Measurements from ENCODE around the gene PLP2. TPM values are rescaled to one million over a fixed set of nuclear protein-coding genes. Genes with fewer than 3 reads are reported as not detected.

PLP2 gene
- total RNA-seq, 2 donors from 2014 or later, result 19.4 to 30.1 TPM

DNA sequence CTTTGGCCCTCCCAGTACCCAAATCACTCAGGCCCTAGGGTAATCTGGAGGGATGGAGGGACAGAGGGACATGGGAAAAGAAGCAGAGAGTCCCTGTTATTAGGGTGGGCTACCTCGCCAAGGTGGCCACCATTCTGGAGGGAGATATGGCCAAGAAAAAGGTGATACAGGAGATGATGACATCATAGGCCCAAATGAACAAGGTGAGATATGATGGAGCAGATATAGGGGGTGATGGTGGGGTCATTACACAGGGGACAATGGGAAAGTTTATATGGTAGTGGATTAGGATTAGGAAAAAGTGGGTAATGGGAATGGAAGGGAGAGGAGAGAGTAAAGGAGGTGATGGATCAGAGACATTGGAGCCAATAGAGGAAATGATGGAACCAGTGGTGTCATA is 41.2 kb downstream of the PLP2 start:
- Histone ChIP-seq H3K27me3 (no peaks in the 10 kb centered on the region), H3K27ac (no peak overlapping the region), H3K4me1 (no peaks in the 10 kb centered on the region), H3K36me3 (replicated peaks in 1 of 2; ENCODE audit: insufficient read depth in 1 of 2, low read depth in 2 of 2) (no peaks in the 10 kb centered on the region), H3K9me3 (no peaks in the 10 kb centered on the region), H3K4me3 (no peak overlapping the region)
- intact Hi-C loops (cut with DNase I), result no loop called here
- ATAC-seq (no peak), DNase-seq (no peak)
- TF ChIP-seq POLR2A (IDR thresholded peaks at IDR 0.05), result no peak
- TF ChIP-seq, protein P1, sequence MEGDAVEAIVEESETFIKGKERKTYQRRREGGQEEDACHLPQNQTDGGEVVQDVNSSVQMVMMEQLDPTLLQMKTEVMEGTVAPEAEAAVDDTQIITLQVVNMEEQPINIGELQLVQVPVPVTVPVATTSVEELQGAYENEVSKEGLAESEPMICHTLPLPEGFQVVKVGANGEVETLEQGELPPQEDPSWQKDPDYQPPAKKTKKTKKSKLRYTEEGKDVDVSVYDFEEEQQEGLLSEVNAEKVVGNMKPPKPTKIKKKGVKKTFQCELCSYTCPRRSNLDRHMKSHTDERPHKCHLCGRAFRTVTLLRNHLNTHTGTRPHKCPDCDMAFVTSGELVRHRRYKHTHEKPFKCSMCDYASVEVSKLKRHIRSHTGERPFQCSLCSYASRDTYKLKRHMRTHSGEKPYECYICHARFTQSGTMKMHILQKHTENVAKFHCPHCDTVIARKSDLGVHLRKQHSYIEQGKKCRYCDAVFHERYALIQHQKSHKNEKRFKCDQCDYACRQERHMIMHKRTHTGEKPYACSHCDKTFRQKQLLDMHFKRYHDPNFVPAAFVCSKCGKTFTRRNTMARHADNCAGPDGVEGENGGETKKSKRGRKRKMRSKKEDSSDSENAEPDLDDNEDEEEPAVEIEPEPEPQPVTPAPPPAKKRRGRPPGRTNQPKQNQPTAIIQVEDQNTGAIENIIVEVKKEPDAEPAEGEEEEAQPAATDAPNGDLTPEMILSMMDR (IDR thresholded peaks at IDR 0.05), result no peak
- 38 to 45% methylated on average over 1 of the region's 1 CpG for WGBS, 2 donors

DNA sequence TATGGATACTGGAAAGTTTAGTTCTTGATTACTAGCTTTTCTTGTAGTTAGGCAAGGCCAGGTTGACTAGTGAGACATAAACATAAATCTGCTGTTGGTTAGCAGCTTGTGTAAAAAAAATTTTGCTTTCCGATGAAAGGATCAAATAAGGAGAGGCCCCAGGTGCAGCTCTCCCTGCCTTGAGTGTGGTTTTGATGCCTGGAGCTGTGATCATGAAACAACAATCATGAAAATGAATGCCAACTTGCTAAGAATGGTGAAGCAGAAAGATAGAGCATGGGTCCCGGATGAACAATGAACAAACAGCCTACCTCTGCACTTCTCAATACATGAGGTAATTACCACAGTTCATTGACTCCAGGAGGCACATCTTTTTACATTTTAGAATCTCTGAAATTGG is 42.7 kb downstream of the PLP2 start:
- H3K4me1 ChIP-seq, result no peaks in the 10 kb centered on the region
- no peak for ATAC-seq
- DNase-seq, result no peak

DNA sequence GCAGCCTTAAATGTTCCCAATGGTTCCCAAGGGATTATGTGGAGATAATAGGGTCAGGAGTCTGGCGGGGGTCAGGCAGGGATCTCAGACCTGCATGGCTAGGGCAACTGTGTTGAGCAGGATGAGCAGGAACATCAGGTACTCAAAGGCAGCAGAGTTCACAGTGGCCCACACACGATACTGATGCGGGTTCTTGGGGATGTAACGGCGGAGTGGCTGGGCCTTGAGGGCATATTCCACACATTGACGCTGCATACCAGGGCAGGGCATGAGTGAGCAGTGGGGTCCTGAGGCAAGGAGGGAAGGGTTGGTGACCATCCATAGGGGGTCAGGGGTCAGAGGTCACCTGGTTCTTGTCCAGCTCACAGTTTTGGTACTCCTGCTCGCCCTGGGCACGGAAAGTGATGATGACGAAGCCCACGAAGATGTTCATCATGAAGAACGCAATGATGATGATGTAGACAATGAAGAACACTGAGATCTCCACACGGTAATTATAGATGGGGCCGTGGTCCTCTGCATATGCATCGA is 43.4 kb downstream of the PLP2 start:
- intact Hi-C loops (cut with DNase I), result no loop called here
- ATAC-seq, result no peak
- H3K27me3 ChIP-seq, result no peaks in the 10 kb centered on the region
- H3K27ac ChIP-seq, result no peak overlapping the region
- DNase-seq, result no peak
- WGBS, 2 donors, result 84% methylated on average over 8 to 13 of the region's 14 CpGs
- no peak overlapping the region for H3K4me3 ChIP-seq
- H3K36me3 ChIP-seq (replicated peaks in 1 of 2; ENCODE audit: insufficient read depth in 1 of 2, low read depth in 2 of 2), result no peaks in the 10 kb centered on the region
- H3K9me3 ChIP-seq, result no peaks in the 10 kb centered on the region
- TF ChIP-seq POLR2A (IDR thresholded peaks at IDR 0.05), result no peak
- TF ChIP-seq, protein P1 (IDR thresholded peaks at IDR 0.05), result no peak
- H3K4me1 ChIP-seq, result no peaks in the 10 kb centered on the region

More for the DNA sequence above, 42.7 kb downstream of the PLP2 start:
- no peaks in the 10 kb centered on the region for H3K36me3 ChIP-seq (replicated peaks in 1 of 2; ENCODE audit: insufficient read depth in 1 of 2, low read depth in 2 of 2)
- H3K27me3 ChIP-seq, result no peaks in the 10 kb centered on the region
- H3K9me3 ChIP-seq, result no peaks in the 10 kb centered on the region
- intact Hi-C loops (cut with DNase I), result no loop called here
- TF ChIP-seq, protein P1 (IDR thresholded peaks at IDR 0.05), result no peak
- TF ChIP-seq POLR2A (IDR thresholded peaks at IDR 0.05), result no peak
- H3K4me3 ChIP-seq, result no peak overlapping the region
- 86 to 88% methylated on average over 2 of the region's 2 CpGs for WGBS, 2 donors
- H3K27ac ChIP-seq, result no peak overlapping the region

DNA sequence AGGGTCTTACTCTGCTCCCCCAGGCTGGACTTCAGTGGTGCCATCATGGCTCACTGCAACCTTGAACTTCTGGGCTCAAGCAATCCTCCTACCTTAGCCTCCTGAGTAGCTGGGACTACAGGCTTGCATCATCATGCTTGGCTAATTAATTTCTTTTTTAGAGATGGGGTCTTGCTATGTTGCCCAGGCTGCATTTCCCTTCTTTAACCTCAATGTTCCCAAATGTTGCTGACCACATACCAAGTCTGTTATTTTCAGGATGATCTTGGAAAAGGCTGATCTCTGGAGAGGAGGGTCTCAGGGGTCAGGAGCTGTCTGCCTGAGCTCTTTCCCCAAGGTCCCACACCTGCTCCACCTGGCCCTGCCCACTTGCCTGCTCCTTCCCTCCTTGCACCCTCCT is 48.4 kb downstream of the PLP2 start:
- DNase-seq (no peak), ATAC-seq (no peak)
- Histone ChIP-seq H3K27me3 (no peaks in the 10 kb centered on the region), H3K4me1 (no peaks in the 10 kb centered on the region), H3K27ac (no peak overlapping the region), H3K4me3 (no peak overlapping the region), H3K36me3 (replicated peaks in 1 of 2; ENCODE audit: insufficient read depth in 1 of 2, low read depth in 2 of 2) (no peaks in the 10 kb centered on the region), H3K9me3 (no peaks in the 10 kb centered on the region)
- TF ChIP-seq POLR2A (IDR thresholded peaks at IDR 0.05), result no peak
- TF ChIP-seq, protein P1 (IDR thresholded peaks at IDR 0.05), result no peak
- intact Hi-C loops (cut with DNase I), result no loop called here

DNA sequence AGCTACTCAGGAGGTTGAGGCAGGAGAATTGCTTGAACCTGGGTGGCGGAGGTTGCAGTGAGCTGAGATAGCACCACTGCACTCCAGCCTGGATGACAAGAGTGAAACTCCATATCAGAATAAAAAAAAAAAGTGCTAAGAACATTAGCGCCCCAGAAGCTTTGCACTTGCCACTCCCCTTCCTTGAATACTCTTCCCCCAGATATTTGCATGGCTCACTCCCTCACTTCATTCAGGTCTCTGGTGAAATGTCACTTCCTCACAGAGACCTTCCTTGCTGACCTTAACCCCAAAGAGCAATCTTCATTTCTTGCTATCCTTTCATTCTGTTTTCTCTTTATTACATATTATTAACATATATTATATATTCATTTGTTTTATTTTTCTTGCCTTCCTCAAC is 50.2 kb downstream of the PLP2 start:
- no peaks in the 10 kb centered on the region for H3K4me1 ChIP-seq
- intact Hi-C loops (cut with DNase I), result no loop called here
- no peaks in the 10 kb centered on the region for H3K9me3 ChIP-seq

More for the DNA sequence above, 50.2 kb downstream of the PLP2 start:
- H3K36me3 ChIP-seq (replicated peaks in 1 of 2; ENCODE audit: insufficient read depth in 1 of 2, low read depth in 2 of 2), result no peaks in the 10 kb centered on the region
- WGBS, 2 donors, result 59 to 72% methylated on average over 2 of the region's 2 CpGs
- no peaks in the 10 kb centered on the region for H3K27me3 ChIP-seq
- TF ChIP-seq, protein P1 (IDR thresholded peaks at IDR 0.05), result no peak
- TF ChIP-seq POLR2A (IDR thresholded peaks at IDR 0.05), result no peak
- DNase-seq (no peak), ATAC-seq (no peak)
- H3K4me3 ChIP-seq, result no peak overlapping the region
- H3K27ac ChIP-seq, result no peak overlapping the region
